Nephron progenitor cell (in vitro differentiated cells): ENCODE data around the gene ATP5PO.
A peak's percentile ranks its signal among the peaks of the same experiment; 100 is the strongest.

Experiments used
- DNase-seq: peaks from one replicate; pipeline ENCODE4 v3.0.0; 2021
- H3K27ac Mint-ChIP-seq: 2 replicates; pipeline ENCODE4 v1.8.0; 2021; ENCODE audit warnings: mild to moderate bottlenecking, moderate library complexity, mixed read lengths
- H3K27me3 Mint-ChIP-seq: 2 replicates; pipeline ENCODE4 v1.8.0; 2021; ENCODE audit warnings: mild to moderate bottlenecking, low read depth, mixed read lengths; ENCODE audit not compliant: poor library complexity
- H3K36me3 Mint-ChIP-seq: 2 replicates; pipeline ENCODE4 v1.8.0; 2021; ENCODE audit warnings: low read depth, mixed read lengths
- H3K4me1 Mint-ChIP-seq: 2 replicates; pipeline ENCODE4 v1.8.0; 2021; ENCODE audit warnings: mixed read lengths
- H3K4me3 Mint-ChIP-seq: 2 replicates; pipeline ENCODE4 v1.8.0; 2021; ENCODE audit warnings: mild to moderate bottlenecking, moderate library complexity, mixed read lengths
- H3K9me3 Mint-ChIP-seq: 2 replicates; pipeline ENCODE4 v1.8.0; 2021; ENCODE audit warnings: mild to moderate bottlenecking, moderate library complexity, mixed read lengths
- TF ChIP-seq, protein P1 (sequence below): fragments of 200-600 bp; sonication (generic); IDR thresholded peaks from 2 replicates; pipeline ENCODE4 v1.5.0; 2021; ENCODE audit warnings: antibody characterized with exemption

Gene ATP5PO

GRCh38 chr21:33948951-33949444 is 33.4 kb upstream of the ATP5PO start:
- Mint-ChIP-seq H3K4me3 (no peak overlapping the region), H3K27me3 (peaks cover 2% of the 10 kb centered on the region), H3K36me3 (peaks cover 42% of the 10 kb centered on the region), H3K27ac (peak overlapping the region; percentile 57), H3K9me3 (peaks cover 13% of the 10 kb centered on the region), H3K4me1 (peaks cover 43% of the 10 kb centered on the region)
- no peak for DNase-seq
- TF ChIP-seq, protein P1, sequence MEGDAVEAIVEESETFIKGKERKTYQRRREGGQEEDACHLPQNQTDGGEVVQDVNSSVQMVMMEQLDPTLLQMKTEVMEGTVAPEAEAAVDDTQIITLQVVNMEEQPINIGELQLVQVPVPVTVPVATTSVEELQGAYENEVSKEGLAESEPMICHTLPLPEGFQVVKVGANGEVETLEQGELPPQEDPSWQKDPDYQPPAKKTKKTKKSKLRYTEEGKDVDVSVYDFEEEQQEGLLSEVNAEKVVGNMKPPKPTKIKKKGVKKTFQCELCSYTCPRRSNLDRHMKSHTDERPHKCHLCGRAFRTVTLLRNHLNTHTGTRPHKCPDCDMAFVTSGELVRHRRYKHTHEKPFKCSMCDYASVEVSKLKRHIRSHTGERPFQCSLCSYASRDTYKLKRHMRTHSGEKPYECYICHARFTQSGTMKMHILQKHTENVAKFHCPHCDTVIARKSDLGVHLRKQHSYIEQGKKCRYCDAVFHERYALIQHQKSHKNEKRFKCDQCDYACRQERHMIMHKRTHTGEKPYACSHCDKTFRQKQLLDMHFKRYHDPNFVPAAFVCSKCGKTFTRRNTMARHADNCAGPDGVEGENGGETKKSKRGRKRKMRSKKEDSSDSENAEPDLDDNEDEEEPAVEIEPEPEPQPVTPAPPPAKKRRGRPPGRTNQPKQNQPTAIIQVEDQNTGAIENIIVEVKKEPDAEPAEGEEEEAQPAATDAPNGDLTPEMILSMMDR = no peak

DNA sequence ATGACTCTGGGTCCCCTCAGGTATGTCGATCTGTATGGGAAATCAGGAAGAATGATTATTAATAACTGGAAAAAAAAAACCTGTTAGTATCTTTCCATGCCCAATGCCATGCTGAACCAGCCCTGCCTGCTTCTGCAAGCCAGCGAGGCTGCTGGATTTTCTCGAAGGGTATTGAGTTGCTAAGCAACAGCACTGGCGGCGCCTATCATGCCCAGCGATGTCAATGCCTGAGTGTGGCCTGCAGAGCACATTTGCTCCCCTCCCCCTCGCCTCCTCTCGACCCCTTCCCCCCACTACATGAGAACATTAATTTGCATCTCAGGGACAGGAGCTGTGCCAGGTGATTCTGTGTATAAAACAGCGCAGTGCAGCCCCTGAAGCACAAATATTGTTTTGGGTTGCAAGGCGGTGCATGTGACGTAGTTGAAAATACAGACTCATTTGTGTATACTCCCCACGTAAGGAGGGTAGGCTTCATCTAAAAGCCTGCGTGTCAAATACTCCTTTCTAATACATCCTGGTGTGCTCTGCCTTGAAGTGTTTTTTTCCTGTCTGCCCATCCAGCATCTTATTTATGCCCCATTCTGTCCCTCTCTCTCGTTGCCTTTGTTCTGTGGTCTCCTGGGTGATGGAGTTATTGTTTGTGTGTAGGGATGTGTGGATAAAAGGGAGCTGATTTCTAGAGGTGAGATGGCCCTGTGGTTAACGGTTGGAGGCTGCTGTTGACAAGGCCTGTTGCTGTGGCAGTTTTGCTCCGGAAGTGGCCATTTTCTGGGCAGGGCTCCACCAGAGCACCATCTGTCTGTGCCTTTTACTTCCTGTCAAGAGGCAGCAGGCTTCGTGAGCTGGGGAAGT is 32.7 kb upstream of the ATP5PO start:
- TF ChIP-seq, protein P1 = no peak
- Mint-ChIP-seq H3K4me1 (peaks cover 43% of the 10 kb centered on the region), H3K27me3 (peaks cover 2% of the 10 kb centered on the region), H3K27ac (peak overlapping the region; percentile 98), H3K9me3 (peaks cover 17% of the 10 kb centered on the region), H3K36me3 (peaks cover 47% of the 10 kb centered on the region), H3K4me3 (peak overlapping the region; percentile 64)
- peak; percentile 59 for DNase-seq

DNA sequence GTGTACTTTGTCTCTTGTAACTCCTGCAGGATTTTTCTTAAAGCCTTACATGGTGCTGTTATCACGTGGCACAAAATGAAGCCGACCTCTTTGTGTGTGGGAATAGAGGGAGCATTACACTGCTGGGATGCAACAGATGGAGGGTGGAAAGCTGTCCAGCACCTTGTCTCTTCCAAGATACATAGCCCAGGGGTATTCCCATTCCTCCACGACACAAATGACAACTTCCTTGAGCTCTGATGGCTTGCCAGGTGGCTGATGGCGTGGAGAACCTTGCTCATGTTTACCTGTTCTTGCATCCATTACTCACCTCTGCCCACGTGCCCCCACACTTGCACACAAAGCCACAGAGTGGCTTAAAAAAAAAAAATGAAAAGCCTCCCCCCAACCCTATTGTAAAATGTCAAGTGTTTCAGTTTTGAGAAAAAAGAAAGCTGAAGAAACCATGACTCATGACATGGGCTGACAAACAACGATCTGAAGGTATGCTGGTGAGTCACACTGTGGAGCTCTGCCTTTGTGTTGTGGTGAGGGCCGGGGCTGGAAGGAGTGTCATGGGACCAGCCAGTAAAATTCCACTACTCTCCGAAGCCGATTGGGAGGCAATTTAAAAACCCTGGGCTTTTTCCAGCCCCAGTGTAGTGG is 32.0 kb upstream of the ATP5PO start:
- Mint-ChIP-seq H3K9me3 (peaks cover 17% of the 10 kb centered on the region), H3K27ac (peak overlapping the region; percentile 98), H3K4me3 (peak overlapping the region; percentile 64), H3K4me1 (peaks cover 43% of the 10 kb centered on the region), H3K27me3 (peaks cover 2% of the 10 kb centered on the region), H3K36me3 (peaks cover 45% of the 10 kb centered on the region)
- TF ChIP-seq, protein P1 = no peak
- peak; percentile 32 for DNase-seq

DNA sequence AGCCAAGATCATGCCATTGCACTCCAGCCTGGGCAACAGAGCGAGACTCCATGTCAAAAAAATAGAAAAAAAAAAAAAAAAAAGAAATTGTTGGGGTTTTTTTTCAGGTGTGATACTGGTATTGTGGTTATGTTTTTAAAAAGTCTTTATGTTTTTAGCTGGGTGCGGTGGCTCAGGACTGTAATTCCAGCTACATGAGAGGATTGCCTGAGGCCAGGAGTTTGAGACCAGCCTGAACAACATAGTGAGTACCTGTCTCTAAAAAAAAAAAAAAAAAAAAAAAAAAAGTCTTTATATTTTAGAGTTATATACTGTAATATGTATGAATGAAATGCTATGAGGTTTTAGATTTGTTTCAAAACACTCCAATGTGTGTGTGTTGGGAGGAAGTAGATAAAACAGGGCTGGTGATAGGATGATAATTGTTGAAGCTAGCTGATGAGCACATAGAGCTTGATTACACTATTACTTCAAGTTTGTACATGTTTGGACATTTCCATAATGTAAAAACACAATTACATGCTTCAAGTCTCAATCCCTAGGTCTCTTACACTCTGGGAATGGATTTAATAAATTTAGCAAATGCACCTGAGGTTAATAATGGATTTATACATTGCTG is 30.2 kb upstream of the ATP5PO start:
- no peak overlapping the region for H3K27ac Mint-ChIP-seq
- peaks cover 42% of the 10 kb centered on the region for H3K4me1 Mint-ChIP-seq
- TF ChIP-seq, protein P1 = no peak
- H3K36me3 Mint-ChIP-seq = peaks cover 45% of the 10 kb centered on the region
- peaks cover 8% of the 10 kb centered on the region for H3K27me3 Mint-ChIP-seq
- no peak for DNase-seq
- no peak overlapping the region for H3K4me3 Mint-ChIP-seq
- H3K9me3 Mint-ChIP-seq = peaks cover 21% of the 10 kb centered on the region

GRCh38 chr21:33944185-33944763 is 28.7 kb upstream of the ATP5PO start:
- peaks cover 52% of the 10 kb centered on the region for H3K36me3 Mint-ChIP-seq
- H3K27me3 Mint-ChIP-seq = peaks cover 8% of the 10 kb centered on the region
- no peak overlapping the region for H3K4me3 Mint-ChIP-seq
- H3K9me3 Mint-ChIP-seq = peaks cover 28% of the 10 kb centered on the region
- no peak overlapping the region for H3K27ac Mint-ChIP-seq
- TF ChIP-seq, protein P1 = no peak
- DNase-seq = no peak
- peaks cover 37% of the 10 kb centered on the region for H3K4me1 Mint-ChIP-seq
